ENCODE measurements around the gene NOS1. TPM values are rescaled to one million over a fixed set of nuclear protein-coding genes. Genes with fewer than 3 reads are reported as not detected.
"Not testable (repeated sequence)": the region's sequence is repeated elsewhere in the genome, so short reads cannot be mapped to it uniquely, and the experiment has no call there.

Gene NOS1
- total RNA-seq, 2 experiments from 2014 or later = not detected

DNA sequence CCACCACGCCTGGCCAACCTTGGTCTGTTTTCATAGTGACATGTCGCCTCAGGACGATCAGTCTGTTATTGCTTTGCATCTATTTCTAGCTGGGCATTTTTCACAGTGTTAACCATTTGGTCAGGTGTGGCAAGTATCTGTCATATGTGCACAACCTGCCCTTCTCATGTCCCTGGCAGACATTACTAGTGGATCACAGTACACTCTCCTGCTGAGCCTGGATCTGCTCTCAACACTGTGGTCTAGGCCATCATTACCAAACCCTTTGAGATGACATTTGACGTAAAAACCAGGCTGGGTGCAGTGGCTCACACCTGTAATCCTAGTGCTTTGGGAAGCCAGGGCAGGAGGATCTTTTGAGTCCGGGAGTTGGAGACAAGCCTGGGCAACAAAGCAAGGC, 29.4 kb upstream of the NOS1 start:
- ATAC-seq (no peak), DNase-seq (no peak)
- no peaks in the 10 kb centered on the region for H3K9me3 Mint-ChIP-seq (ENCODE audit: insufficient read depth)
- no peaks in the 10 kb centered on the region for H3K36me3 Mint-ChIP-seq (ENCODE audit: low read depth)
- no peaks in the 10 kb centered on the region for H3K27me3 Mint-ChIP-seq (ENCODE audit: low read depth)
- no peak overlapping the region for H3K4me3 Mint-ChIP-seq
- CTCF ChIA-PET = no interaction called here
- no peak overlapping the region for H3K27ac Mint-ChIP-seq
- no peaks in the 10 kb centered on the region for H3K4me1 Mint-ChIP-seq (ENCODE audit: low read depth)
- POLR2A ChIA-PET = no interaction called here

DNA sequence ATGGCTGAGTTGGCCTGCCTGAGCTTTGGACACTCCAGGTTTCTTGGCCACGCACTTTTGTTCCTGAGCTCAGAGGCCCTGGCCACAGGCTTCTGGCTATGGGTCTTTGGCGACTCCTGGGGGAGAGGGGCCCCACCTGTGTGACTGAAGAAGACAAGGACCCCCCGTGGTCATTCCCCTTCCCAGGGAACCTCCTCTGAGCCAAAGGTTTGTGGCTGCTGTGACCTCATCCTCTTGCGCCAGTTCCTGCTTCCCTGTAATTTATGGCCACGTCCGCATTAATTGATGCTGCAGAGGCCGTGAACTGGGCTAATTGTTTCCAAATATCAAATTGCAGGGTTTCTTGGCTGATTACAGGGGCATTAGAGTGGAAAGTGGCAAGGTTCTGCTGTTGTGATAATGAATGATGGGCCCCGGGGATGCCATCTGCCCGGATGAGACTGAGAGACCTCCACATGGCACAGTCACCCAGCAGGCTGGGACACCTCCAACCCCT, 27.6 kb upstream of the NOS1 start:
- Mint-ChIP-seq H3K36me3 (ENCODE audit: low read depth) (no peaks in the 10 kb centered on the region), H3K4me1 (ENCODE audit: low read depth) (no peaks in the 10 kb centered on the region), H3K9me3 (ENCODE audit: insufficient read depth) (no peaks in the 10 kb centered on the region), H3K27me3 (ENCODE audit: low read depth) (no peaks in the 10 kb centered on the region), H3K4me3 (no peak overlapping the region), H3K27ac (no peak overlapping the region)
- POLR2A ChIA-PET = interaction anchor here (0.6 kb wide), 2 partner anchors 55 to 78 kb away, joined by 3 read pairs; no protein-coding TSS in a partner anchor
- ATAC-seq = no peak
- no peak for DNase-seq
- CTCF ChIA-PET = no interaction called here

DNA sequence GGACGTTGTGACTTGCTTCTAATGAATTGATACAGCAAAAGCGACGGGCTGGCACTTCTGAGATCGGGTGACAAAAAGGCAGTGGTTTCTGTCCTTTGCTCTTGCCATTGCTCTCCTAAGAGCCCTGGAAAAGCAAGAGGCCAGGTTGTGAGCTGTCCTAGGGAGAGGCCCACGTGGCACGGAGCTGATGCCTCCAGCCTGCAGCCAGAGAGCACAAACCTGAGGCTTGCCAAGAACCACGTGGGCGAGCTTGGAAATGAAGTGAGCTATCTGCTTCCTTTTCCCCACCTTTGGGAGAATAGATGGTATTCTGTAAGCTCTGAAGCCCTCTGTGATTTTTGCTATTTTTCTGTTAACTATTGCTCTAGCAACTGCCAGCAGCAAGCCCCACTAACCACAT, 26.4 kb upstream of the NOS1 start:
- ChIA-PET POLR2A (no interaction called here), CTCF (no interaction called here)
- DNase-seq (no peak), ATAC-seq (no peak)
- Mint-ChIP-seq H3K27me3 (ENCODE audit: low read depth) (no peaks in the 10 kb centered on the region), H3K9me3 (ENCODE audit: insufficient read depth) (no peaks in the 10 kb centered on the region), H3K27ac (no peak overlapping the region), H3K4me3 (no peak overlapping the region), H3K4me1 (ENCODE audit: low read depth) (no peaks in the 10 kb centered on the region), H3K36me3 (ENCODE audit: low read depth) (no peaks in the 10 kb centered on the region)

DNA sequence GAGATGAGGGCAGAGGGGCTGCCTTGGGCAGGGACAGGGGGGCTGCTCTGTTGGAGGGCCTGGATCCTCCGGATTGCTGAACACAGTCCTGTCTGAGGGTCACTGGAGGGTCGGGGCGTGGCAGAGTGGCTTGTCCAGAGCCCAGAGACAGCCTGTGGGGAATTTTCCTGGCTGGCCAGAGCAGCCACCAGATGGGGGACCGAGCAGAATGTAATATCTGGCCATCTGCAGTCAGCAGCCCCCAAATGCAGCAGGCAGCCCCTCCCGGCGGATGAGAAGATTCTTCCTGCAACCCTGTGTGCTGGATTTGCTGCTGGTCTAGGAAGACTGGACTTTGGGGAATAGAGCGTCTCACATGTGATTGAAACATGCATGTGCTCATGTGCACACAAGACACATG, 23.3 kb upstream of the NOS1 start:
- DNase-seq (no peak), ATAC-seq (no peak)
- Mint-ChIP-seq H3K4me3 (no peak overlapping the region), H3K27ac (no peak overlapping the region), H3K36me3 (ENCODE audit: low read depth) (no peaks in the 10 kb centered on the region), H3K4me1 (ENCODE audit: low read depth) (no peaks in the 10 kb centered on the region), H3K9me3 (ENCODE audit: insufficient read depth) (no peaks in the 10 kb centered on the region), H3K27me3 (ENCODE audit: low read depth) (no peaks in the 10 kb centered on the region)
- ChIA-PET POLR2A (no interaction called here), CTCF (no interaction called here)

DNA sequence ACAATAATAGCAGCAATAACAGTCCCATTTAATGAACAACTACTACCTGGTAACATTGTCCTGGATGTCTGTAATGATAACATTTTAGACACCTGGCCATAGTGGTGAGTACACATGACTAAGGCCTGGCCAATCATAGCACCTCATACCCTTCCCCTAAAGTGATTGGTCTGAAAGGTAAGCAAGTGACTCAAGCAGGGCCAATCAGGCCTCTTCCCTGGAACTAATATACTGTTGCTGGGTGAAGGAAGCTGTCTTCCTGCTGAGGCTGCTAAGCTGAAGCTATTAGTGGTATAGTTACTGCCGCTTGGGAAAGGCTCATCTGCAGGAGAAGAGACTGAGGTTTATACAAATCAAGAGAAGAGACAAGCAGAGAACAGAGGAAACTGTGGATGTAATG, 18.7 kb upstream of the NOS1 start:
- CTCF ChIA-PET = no interaction called here

DNA sequence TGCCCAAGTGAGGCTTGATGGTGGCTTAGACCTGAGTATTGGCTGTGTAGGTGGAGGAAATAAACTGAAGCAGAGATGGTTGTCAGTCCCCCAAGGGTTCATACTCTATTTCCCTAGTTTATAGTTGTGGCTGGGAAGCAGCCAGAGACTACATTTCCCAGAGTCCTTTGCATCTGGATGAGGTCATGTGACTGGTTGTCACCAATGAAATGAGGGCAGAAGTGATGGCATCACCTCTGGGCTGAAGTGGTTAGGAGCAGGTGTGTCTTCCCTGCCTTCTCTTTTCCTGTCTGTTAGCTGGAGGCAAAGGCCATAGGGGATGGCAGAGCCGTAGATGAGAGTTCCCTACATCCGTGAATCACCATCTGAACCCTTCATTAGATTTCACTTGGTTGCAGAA, 16.3 kb upstream of the NOS1 start:
- CTCF ChIA-PET = no interaction called here
- no peak overlapping the region for H3K27ac Mint-ChIP-seq

More for the DNA sequence above, 18.7 kb upstream of the NOS1 start:
- POLR2A ChIA-PET = no interaction called here
- no peaks in the 10 kb centered on the region for H3K27me3 Mint-ChIP-seq (ENCODE audit: low read depth)
- H3K36me3 Mint-ChIP-seq (ENCODE audit: low read depth) = no peaks in the 10 kb centered on the region
- peaks cover 3% of the 10 kb centered on the region for H3K9me3 Mint-ChIP-seq (ENCODE audit: insufficient read depth)
- H3K27ac Mint-ChIP-seq = no peak overlapping the region
- ATAC-seq (no peak), DNase-seq (no peak)
- H3K4me3 Mint-ChIP-seq = no peak overlapping the region
- H3K4me1 Mint-ChIP-seq (ENCODE audit: low read depth) = no peaks in the 10 kb centered on the region

GRCh38 chr12:117370588-117370987, 9.2 kb upstream of the NOS1 start:
- DNase-seq (no peak), ATAC-seq (no peak)
- Mint-ChIP-seq H3K27me3 (ENCODE audit: low read depth) (no peaks in the 10 kb centered on the region), H3K36me3 (ENCODE audit: low read depth) (no peaks in the 10 kb centered on the region), H3K4me1 (ENCODE audit: low read depth) (no peaks in the 10 kb centered on the region), H3K9me3 (ENCODE audit: insufficient read depth) (no peaks in the 10 kb centered on the region), H3K4me3 (no peak overlapping the region), H3K27ac (no peak overlapping the region)
- ChIA-PET POLR2A (no interaction called here), CTCF (no interaction called here)

More for the DNA sequence above, 16.3 kb upstream of the NOS1 start:
- Mint-ChIP-seq H3K27me3 (ENCODE audit: low read depth) (no peaks in the 10 kb centered on the region), H3K4me1 (ENCODE audit: low read depth) (no peaks in the 10 kb centered on the region), H3K9me3 (ENCODE audit: insufficient read depth) (peaks cover 3% of the 10 kb centered on the region), H3K36me3 (ENCODE audit: low read depth) (no peaks in the 10 kb centered on the region), H3K4me3 (no peak overlapping the region)
- POLR2A ChIA-PET = no interaction called here
- DNase-seq (no peak), ATAC-seq (no peak)

DNA sequence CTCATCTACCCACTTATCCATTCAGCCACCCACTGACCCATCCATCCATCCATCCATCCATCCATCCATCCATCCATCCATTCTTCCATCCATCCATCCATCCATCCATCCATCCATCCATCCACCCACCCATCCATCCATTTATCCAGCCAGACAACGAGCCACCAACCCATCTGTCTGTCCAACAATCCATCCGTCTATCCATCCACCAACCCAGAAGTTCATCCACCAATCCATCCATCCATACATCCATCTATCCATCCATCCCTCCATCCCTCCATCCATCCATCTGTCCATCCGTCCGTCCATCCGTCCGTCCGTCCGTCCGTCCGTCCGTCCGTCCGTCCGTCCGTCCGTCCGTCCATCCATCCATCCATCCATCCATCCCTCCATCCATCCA, 8.6 kb upstream of the NOS1 start:
- H3K9me3 Mint-ChIP-seq (ENCODE audit: insufficient read depth); H3K27me3 Mint-ChIP-seq (ENCODE audit: low read depth); H3K36me3 Mint-ChIP-seq (ENCODE audit: low read depth); H3K4me1 Mint-ChIP-seq (ENCODE audit: low read depth); DNase-seq; POLR2A ChIA-PET; ATAC-seq; H3K27ac Mint-ChIP-seq; H3K4me3 Mint-ChIP-seq: not testable (repeated sequence)
- CTCF ChIA-PET = interaction anchor here (0.9 to 2.1 kb wide), 2 partner anchors 134 to 487 kb away, joined by 3 to 8 read pairs; no protein-coding TSS in a partner anchor

DNA sequence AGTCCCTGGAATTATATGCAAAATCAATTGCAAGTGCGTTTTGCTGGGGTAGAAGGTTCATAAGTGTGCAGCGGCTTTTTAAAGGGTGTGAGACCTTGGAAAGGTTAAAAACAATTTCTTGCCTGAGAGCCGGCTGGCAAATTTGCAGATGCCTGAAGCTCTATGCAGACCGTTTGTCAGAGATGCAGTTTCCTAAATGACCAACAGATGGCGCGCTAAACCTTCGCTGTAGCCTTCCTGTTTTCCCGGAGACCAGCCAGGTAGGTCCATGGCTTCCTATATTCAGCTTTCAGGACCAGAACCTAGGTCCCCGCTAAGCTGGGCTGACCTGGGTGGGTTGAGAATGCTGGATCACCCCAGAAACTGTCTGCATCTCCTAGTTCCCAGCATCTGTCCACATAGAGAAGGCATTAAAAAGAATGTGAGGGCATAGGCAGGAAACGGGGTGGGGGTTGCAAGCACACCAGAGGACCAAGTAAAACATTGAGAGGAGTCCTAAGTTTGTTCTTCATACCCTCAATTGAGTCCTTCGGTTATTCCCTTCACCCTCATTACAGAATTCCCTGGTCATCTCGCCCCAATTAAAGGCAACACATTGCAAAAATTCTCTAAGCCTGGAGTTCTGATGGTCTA, 5.7 kb upstream of the NOS1 start:
- ATAC-seq (no peak), DNase-seq (peak; percentile 73)
- Mint-ChIP-seq H3K36me3 (ENCODE audit: low read depth) (no peaks in the 10 kb centered on the region), H3K4me3 (no peak overlapping the region), H3K4me1 (ENCODE audit: low read depth) (no peaks in the 10 kb centered on the region), H3K9me3 (ENCODE audit: insufficient read depth) (no peaks in the 10 kb centered on the region), H3K27me3 (ENCODE audit: low read depth) (peaks cover 18% of the 10 kb centered on the region), H3K27ac (no peak overlapping the region)
- CTCF ChIA-PET = interaction anchor here (0.6 to 3.2 kb wide), 22 partner anchors 8 to 1858 kb away, joined by 3 to 46 read pairs (median 3); no protein-coding TSS in a partner anchor
- POLR2A ChIA-PET = no interaction called here

- Mint-ChIP-seq H3K9me3 (ENCODE audit: insufficient read depth) (no peaks in the 10 kb centered on the region), H3K4me1 (ENCODE audit: low read depth) (no peaks in the 10 kb centered on the region), H3K27ac (no peak overlapping the region), H3K36me3 (ENCODE audit: low read depth) (no peaks in the 10 kb centered on the region), H3K27me3 (ENCODE audit: low read depth) (peaks cover 30% of the 10 kb centered on the region), H3K4me3 (no peak overlapping the region)
- ChIA-PET POLR2A (no interaction called here), CTCF (interaction anchor here (1.5 kb wide), 1 partner anchor 472 kb away, joined by 4 read pairs; no protein-coding TSS in a partner anchor)
- ATAC-seq = no peak
- no peak for DNase-seq
Measured at GRCh38 chr12:117365049-117365616, 3.7 kb upstream of the NOS1 start.

DNA sequence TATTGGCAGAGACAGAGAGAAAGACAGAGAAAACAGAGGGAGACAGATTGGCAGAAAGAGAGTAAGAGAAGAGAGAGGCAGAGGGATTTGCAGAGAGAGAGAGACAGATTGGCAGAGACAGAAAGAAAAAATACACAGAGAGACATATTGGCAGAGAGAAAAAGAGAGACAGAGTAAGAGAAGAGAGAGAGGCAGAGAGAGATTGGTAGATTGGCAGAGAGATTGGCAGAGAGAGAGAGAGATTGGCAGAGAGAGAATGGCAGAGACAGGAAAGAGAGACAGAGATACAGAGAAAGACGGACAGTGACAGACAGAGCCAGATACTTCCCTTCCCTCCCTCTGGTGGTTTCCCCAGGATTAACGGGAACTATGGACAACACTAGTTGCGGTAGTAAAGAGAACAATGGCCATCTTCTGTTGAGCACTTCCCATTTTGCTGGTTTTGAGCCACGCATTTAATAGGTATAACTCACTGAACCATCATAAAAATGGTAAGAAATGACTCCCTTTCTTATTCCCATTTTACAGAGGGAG, 2.6 kb upstream of the NOS1 start:
- Mint-ChIP-seq H3K4me1 (ENCODE audit: low read depth) (no peaks in the 10 kb centered on the region), H3K27ac (no peak overlapping the region), H3K9me3 (ENCODE audit: insufficient read depth) (no peaks in the 10 kb centered on the region), H3K4me3 (no peak overlapping the region), H3K36me3 (ENCODE audit: low read depth) (no peaks in the 10 kb centered on the region), H3K27me3 (ENCODE audit: low read depth) (peaks cover 41% of the 10 kb centered on the region)
- ATAC-seq (no peak), DNase-seq (no peak)
- CTCF ChIA-PET = interaction anchor here (1.5 kb wide), 1 partner anchor 473 kb away, joined by 4 read pairs; no protein-coding TSS in a partner anchor
- POLR2A ChIA-PET = no interaction called here

GRCh38 chr12:117363056-117363662, 1.7 kb upstream of the NOS1 start:
- Mint-ChIP-seq H3K9me3 (ENCODE audit: insufficient read depth) (no peaks in the 10 kb centered on the region), H3K27ac (no peak overlapping the region), H3K4me1 (ENCODE audit: low read depth) (no peaks in the 10 kb centered on the region), H3K27me3 (ENCODE audit: low read depth) (peaks cover 43% of the 10 kb centered on the region), H3K4me3 (no peak overlapping the region), H3K36me3 (ENCODE audit: low read depth) (no peaks in the 10 kb centered on the region)
- ATAC-seq (no peak), DNase-seq (no peak)
- ChIA-PET POLR2A (no interaction called here), CTCF (no interaction called here)

Data from activated CD8-positive, alpha-beta T cell treated with anti-CD3 and anti-CD28 coated beads, Interleukin-2, amount 10 ng/mL, durations not matched to agents 7 days and 5 days (primary cell).